Ascending aorta (tissue), 2 donors: ENCODE measurements around the gene MATN4. TPM values are rescaled to one million over a fixed set of nuclear protein-coding genes. Genes with fewer than 3 reads are reported as not detected.

Source experiments
- DNase-seq, 2 donors: peaks; one replicate each; pipeline ENCODE4 v3.0.0-alpha.2; 2019; ENCODE audit warnings: low spot score in 2 of 2
- H3K27ac ChIP-seq, 2 donors: fragments of 200-600 bp; sonication (generic); one replicate each; pipeline ENCODE4 v1.5.1; 2016 to 2017; ENCODE audit warnings: mild to moderate bottlenecking in 1 of 2
- H3K27me3 ChIP-seq: fragments of 200-600 bp; sonication (generic); one replicate; pipeline ENCODE4 v1.5.1; 2017
- H3K36me3 ChIP-seq, 2 donors: fragments of 200-600 bp; sonication (generic); one replicate each; pipeline ENCODE4 v1.5.1; 2016
- H3K4me1 ChIP-seq, 2 donors: fragments of 200-600 bp; sonication (generic); one replicate each; pipeline ENCODE4 v1.5.1; 2016 to 2017; ENCODE audit warnings: mild to moderate bottlenecking in 1 of 2
- H3K4me3 ChIP-seq, 2 donors: fragments of 200-600 bp; sonication (generic); one replicate each; pipeline ENCODE4 v1.5.1; 2016 to 2017; ENCODE audit warnings: mild to moderate bottlenecking in 1 of 2
- H3K9me3 ChIP-seq, 2 donors: fragments of 200-600 bp; sonication (generic); one replicate each; pipeline ENCODE4 v1.5.1; 2016
- CTCF ChIP-seq, 3 experiments: fragments of 200-600 bp in 2 of 3; fragments of 450-650 bp in 1 of 3; sonication (generic) in 2 of 3; IDR thresholded peaks; one replicate each; pipeline ENCODE4 v1.5.1; 2016 to 2019; ENCODE audit warnings: antibody characterized with exemption in 3 of 3, mild to moderate bottlenecking in 1 of 3, moderate library complexity in 1 of 3
- intact Hi-C: fragments of 100-400 bp; cut with DNase I; formaldehyde crosslinking; loops from one replicate; pipeline ENCODE4 v1.15.1; 2023
- total RNA-seq: library from RNA; depleted of rRNA; stranded (reverse); fragments of >200 nt; gene quantifications from one replicate; pipeline ENCODE4 v1.1.0, GENCODE V29; 2016

The MATN4 gene
- total RNA-seq, 1 donor from 2014 or later = 0.21 TPM

GRCh38 chr20:45350217-45350616, 42.1 kb upstream of the MATN4 start:
- peaks cover 14 to 20% of the 10 kb centered on the region in 2 donors for H3K4me1 ChIP-seq
- H3K4me3 ChIP-seq = no peak overlapping the region
- no peak for DNase-seq
- no peaks in the 10 kb centered on the region for H3K9me3 ChIP-seq
- peak overlapping the region in 1 of 2 donors; percentile 96 for H3K27ac ChIP-seq
- intact Hi-C loops = no loop called here
- H3K36me3 ChIP-seq = no peaks in the 10 kb centered on the region
- TF ChIP-seq CTCF (IDR thresholded peaks at IDR 0.05) = no peak
- H3K27me3 ChIP-seq = no peaks in the 10 kb centered on the region

DNA sequence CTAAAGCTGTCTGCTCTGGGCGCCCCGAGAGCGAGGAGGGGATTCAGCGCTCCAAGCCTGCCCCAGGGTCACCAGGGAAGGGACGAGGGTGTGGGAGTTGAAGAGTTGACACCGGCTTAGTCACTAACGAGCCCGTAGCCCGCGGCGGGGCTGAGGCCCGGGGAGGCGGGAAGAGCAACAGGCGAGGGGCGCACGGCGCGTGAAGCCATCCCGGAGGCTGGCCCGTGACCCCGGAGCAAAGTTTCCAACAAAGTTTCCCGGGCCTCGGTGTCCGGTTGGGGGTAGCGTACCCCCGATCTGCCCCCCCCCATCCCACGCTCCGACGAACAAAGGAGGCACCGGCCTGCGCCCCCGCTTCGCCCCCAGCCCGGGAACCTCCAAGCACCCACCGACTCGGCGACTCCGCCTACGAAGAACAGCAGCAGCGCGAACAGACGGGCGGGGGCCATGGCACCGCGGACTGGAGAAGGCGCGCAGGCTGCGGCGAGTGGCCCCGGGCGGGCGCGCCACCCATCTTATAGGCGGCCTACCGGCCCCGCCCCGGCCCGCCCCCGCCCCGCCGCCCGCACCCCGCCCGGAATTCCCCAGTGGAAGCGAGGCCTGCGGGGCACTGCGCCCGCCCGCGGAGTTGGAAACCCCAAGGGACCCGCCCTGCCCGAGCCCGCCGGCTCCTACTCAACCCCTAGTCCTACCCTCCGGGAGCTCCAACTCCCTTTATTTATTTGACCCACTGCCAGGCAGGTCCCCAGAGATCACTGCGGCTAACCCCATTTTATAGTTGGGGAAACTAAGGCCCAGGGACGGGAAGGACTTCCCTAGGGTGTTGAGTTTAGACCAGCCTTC, 40.1 kb upstream of the MATN4 start, which contains the start of gene SDC4:
SDC4 (minus strand) TSS at position 489 of the 843 bp plus-strand sequence; CDS start at position 449, 40 bp downstream.
- H3K4me3 ChIP-seq = peak within 1 kb of the TSS; percentile 60 to 80
- H3K27ac ChIP-seq = peak within 1 kb of the TSS; percentile 93 to 96
- H3K36me3 ChIP-seq = no peaks in the 10 kb centered on the region
- H3K9me3 ChIP-seq = no peaks in the 10 kb centered on the region
- peak in 1 of 2 donors; percentile 85 for DNase-seq
- H3K27me3 ChIP-seq = no peaks in the 10 kb centered on the region
- peaks cover 30 to 33% of the 10 kb centered on the region in 2 donors for H3K4me1 ChIP-seq
- intact Hi-C loops = loop anchor here (1.0 kb wide), 2 partner anchors 10 to 12 kb away; no protein-coding TSS in a partner anchor
- no peak for TF ChIP-seq CTCF (IDR thresholded peaks at IDR 0.05)

DNA sequence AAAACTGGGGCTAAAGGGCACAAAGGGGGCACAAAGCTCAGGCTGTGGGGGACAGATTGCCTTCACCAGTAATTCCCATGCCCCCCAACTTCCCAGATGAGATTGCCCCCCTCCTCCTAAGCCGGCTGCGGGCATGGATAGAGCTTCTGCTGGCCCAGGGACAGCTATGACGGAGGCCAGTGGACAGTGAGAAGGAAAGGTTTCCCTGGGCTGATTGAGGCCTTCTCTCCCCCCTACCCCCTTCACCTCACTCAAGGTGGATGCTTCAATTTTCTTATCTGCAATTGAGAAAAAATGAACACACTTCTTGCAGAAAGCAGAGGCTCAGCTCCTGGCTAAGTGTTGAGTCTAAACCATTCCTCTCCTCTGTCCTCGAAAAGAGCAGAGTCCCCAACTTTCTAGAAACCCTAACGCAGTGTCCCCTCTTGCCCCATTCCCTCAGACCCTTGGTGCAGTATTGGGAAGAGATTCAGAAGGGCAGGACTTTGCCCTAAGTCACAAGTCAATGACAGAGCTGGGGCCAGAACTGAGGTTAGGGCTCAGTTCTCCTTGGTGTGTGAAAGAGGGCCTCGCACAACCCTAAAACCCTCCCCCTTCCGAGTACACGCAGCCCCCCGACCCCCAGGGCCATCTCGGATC, 39.3 kb upstream of the MATN4 start:
- H3K27ac ChIP-seq = peak overlapping the region; percentile 93 to 96
- H3K4me1 ChIP-seq = peaks cover 35 to 40% of the 10 kb centered on the region in 2 donors
- no peaks in the 10 kb centered on the region for H3K9me3 ChIP-seq
- no peaks in the 10 kb centered on the region for H3K36me3 ChIP-seq
- no peaks in the 10 kb centered on the region for H3K27me3 ChIP-seq
- intact Hi-C loops = no loop called here
- DNase-seq = no peak
- no peak for TF ChIP-seq CTCF (IDR thresholded peaks at IDR 0.05)
- peak overlapping the region; percentile 60 to 80 for H3K4me3 ChIP-seq

DNA sequence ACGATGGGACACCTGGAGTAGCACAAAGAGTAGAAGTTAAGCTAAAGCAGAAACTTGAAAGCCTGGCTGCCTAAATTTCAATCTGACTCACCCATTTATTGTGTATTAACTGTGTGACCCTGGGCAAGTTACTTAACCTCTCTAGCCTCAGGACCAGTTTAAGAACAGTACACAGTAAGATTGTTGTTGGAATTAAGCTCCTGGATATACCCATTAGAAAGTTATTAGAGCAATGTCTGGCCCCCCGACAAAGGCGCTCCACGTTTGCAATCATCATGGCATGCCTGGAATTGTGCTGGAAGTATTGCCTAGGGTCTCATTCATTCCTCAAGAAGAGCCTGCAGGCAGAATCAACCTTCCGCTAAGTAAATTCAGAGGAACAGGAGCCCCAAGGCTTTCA, 38.8 kb upstream of the MATN4 start:
- no peak for DNase-seq
- peaks cover 37 to 43% of the 10 kb centered on the region in 2 donors for H3K4me1 ChIP-seq
- intact Hi-C loops = no loop called here

DNA sequence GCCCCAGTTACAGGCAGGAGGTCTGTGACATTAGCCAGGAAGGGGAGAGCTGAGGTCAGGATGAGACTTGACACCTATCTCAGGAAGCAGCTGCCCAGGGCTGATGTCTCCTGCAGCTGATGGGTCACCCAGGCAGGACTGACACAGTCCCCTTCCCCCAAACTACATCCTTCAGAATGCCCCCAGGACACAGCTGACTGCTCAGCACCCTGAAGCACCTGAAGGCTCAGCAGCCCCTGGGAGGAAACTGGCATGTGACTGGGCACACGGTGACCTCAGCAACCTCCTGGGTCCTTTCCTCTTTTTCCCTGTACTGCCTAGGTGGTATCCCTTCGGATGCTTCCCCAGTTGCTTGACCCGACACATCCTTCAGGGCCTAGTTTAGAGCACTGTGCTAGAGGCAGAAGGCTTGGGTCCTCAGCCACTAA, 38.2 kb upstream of the MATN4 start:
- H3K36me3 ChIP-seq = no peaks in the 10 kb centered on the region
- no peak for DNase-seq
- peak overlapping the region; percentile 93 to 96 for H3K27ac ChIP-seq
- H3K4me3 ChIP-seq = peak overlapping the region; percentile 60 to 80
- no peak for TF ChIP-seq CTCF (IDR thresholded peaks at IDR 0.05)
- H3K27me3 ChIP-seq = no peaks in the 10 kb centered on the region
- no peaks in the 10 kb centered on the region for H3K9me3 ChIP-seq
- H3K4me1 ChIP-seq = peaks cover 42 to 48% of the 10 kb centered on the region in 2 donors
- intact Hi-C loops = no loop called here

More for the DNA sequence above, 38.8 kb upstream of the MATN4 start:
- H3K9me3 ChIP-seq = no peaks in the 10 kb centered on the region
- H3K27me3 ChIP-seq = no peaks in the 10 kb centered on the region
- H3K4me3 ChIP-seq = peak overlapping the region; percentile 60 to 80
- TF ChIP-seq CTCF (IDR thresholded peaks at IDR 0.05) = no peak
- no peaks in the 10 kb centered on the region for H3K36me3 ChIP-seq
- H3K27ac ChIP-seq = peak overlapping the region; percentile 93 to 96
